Fibroblast of lung (primary cell): ENCODE data around the gene USP5.

ENCODE experiments used
- CTCF ChIP-seq, 2 donors: IDR thresholded peaks in 1 of 2; conservative IDR thresholded peaks in 1 of 2; 1 replicate in 1 of 2; 2 replicates in 1 of 2; pipeline ENCODE4 v1.5.1; 2011 to 2012; ENCODE audit warnings: low read length in 2 of 2, control low read depth in 1 of 2, inconsistent platforms in 1 of 2, low read depth in 1 of 2, mild to moderate bottlenecking in 1 of 2
- EZH2 ChIP-seq: IDR thresholded peaks from 2 replicates; pipeline ENCODE4 v1.5.1; 2012; ENCODE audit warnings: low read length, control low read depth, mild to moderate bottlenecking; ENCODE audit errors: missing control alignments

DNA sequence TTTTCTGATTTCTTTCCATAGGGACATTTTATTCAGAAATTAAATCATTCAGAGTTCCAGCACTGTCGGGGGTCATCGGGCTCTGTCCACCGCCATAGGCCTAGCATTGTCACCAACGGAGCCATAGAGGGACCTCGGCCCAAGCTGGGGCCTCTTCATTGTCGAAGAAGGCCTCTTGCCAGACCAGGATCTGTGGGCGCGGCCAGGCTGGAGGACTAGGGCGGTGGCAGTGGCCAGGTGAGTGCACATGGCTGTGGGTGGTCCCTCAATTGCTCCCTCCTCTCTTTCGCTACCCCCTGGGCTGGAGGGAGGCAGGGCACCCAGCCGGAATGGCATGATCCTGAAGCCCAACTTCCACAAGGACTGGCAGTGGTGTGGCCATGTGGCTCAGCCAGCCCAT lies 31.7 kb downstream of the USP5 start:
- TF ChIP-seq CTCF (conservative IDR thresholded peaks at IDR 0.05 in 1 of 2, IDR thresholded peaks at IDR 0.05 in 1 of 2; ENCODE audit: low read depth in 1 of 2, low read length in 2 of 2) = no peak
- no peak for TF ChIP-seq EZH2
